Gastrocnemius medialis (tissue), 4 donors: ENCODE data around the gene PVR.

Source experiments
- CTCF ChIP-seq, 5 experiments: fragments of 450-650 bp in 3 of 5; fragments of 200-600 bp in 2 of 5; sonication (generic) in 2 of 5; IDR thresholded peaks in 4 of 5; conservative IDR thresholded peaks in 1 of 5; 1 replicate in 4 of 5; 2 replicates in 1 of 5; pipeline ENCODE4 v1.5.1; 2016 to 2019; ENCODE audit warnings: antibody characterized with exemption in 5 of 5, mild to moderate bottlenecking in 3 of 5, moderate library complexity in 3 of 5
- POLR2A ChIP-seq, 2 donors: fragments of 450-650 bp; IDR thresholded peaks; one replicate each; pipeline ENCODE4 v1.6.1; 2017; ENCODE audit warnings: antibody characterized with exemption in 2 of 2, mild to moderate bottlenecking in 2 of 2, moderate library complexity in 2 of 2

GRCh38 chr19:44653977-44654774, 10.5 kb downstream of the PVR start:
- TF ChIP-seq CTCF (IDR thresholded peaks at IDR 0.05 in 4 of 5, conservative IDR thresholded peaks at IDR 0.05 in 1 of 5), result peak; percentile 29 to 66 (median 56)
- TF ChIP-seq POLR2A (IDR thresholded peaks at IDR 0.05), result no peak
